ENCODE data around the gene MYO18B.

MYO18B gene

DNA sequence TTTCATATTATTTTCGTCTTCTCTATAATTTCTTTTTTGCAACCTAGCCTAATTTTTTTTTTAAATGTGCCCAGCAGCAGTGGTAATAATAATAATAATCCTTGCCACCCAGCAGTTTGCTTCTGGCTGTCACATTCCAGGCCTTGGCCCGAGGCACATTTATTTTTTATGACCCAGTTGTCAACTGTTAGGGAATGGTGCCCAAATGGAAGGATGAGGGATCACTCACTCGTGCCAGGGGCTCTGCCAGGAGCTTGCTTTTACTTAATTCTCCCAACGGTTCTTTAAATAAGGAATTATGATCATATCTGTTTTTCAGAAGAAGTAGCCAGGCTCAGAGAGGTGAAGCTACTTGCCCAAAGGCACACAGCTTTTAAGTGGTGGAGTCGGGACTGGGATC is 49.6 kb downstream of the MYO18B start:
- TF ChIP-seq EGR1 (IDR thresholded peaks at IDR 0.05): no peak
- no peak for TF ChIP-seq CEBPB (IDR thresholded peaks at IDR 0.05)
- TF ChIP-seq ZBTB7A (IDR thresholded peaks at IDR 0.05; ENCODE audit: low read depth): no peak
- no peak for TF ChIP-seq TCF12 (IDR thresholded peaks at IDR 0.05; ENCODE audit: low read depth)
- TF ChIP-seq RAD21 (IDR thresholded peaks at IDR 0.05; ENCODE audit: low read depth): no peak
- TF ChIP-seq, protein P1, sequence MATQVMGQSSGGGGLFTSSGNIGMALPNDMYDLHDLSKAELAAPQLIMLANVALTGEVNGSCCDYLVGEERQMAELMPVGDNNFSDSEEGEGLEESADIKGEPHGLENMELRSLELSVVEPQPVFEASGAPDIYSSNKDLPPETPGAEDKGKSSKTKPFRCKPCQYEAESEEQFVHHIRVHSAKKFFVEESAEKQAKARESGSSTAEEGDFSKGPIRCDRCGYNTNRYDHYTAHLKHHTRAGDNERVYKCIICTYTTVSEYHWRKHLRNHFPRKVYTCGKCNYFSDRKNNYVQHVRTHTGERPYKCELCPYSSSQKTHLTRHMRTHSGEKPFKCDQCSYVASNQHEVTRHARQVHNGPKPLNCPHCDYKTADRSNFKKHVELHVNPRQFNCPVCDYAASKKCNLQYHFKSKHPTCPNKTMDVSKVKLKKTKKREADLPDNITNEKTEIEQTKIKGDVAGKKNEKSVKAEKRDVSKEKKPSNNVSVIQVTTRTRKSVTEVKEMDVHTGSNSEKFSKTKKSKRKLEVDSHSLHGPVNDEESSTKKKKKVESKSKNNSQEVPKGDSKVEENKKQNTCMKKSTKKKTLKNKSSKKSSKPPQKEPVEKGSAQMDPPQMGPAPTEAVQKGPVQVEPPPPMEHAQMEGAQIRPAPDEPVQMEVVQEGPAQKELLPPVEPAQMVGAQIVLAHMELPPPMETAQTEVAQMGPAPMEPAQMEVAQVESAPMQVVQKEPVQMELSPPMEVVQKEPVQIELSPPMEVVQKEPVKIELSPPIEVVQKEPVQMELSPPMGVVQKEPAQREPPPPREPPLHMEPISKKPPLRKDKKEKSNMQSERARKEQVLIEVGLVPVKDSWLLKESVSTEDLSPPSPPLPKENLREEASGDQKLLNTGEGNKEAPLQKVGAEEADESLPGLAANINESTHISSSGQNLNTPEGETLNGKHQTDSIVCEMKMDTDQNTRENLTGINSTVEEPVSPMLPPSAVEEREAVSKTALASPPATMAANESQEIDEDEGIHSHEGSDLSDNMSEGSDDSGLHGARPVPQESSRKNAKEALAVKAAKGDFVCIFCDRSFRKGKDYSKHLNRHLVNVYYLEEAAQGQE (IDR thresholded peaks at IDR 0.05; ENCODE audit: low read depth): no peak
- TF ChIP-seq, protein P2, sequence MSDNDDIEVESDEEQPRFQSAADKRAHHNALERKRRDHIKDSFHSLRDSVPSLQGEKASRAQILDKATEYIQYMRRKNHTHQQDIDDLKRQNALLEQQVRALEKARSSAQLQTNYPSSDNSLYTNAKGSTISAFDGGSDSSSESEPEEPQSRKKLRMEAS (IDR thresholded peaks at IDR 0.05): no peak
- TF ChIP-seq FOXM1 (IDR thresholded peaks at IDR 0.05; ENCODE audit: borderline replicate concordance, low read depth): no peak
- no peak for TF ChIP-seq NFIC (IDR thresholded peaks at IDR 0.05)
- no peak for TF ChIP-seq EP300 (IDR thresholded peaks at IDR 0.05; ENCODE audit: borderline replicate concordance)

GRCh38 chr22:25795478-25795877 is 53.5 kb downstream of the MYO18B start:
- TF ChIP-seq ZBTB7A (IDR thresholded peaks at IDR 0.05; ENCODE audit: low read depth): no peak
- no peak for TF ChIP-seq EP300 (IDR thresholded peaks at IDR 0.05; ENCODE audit: borderline replicate concordance)
- TF ChIP-seq TCF12 (IDR thresholded peaks at IDR 0.05; ENCODE audit: low read depth): no peak
- no peak for TF ChIP-seq YY1 (IDR thresholded peaks at IDR 0.05; ENCODE audit: low read depth)
- no peak for TF ChIP-seq USF1 (IDR thresholded peaks at IDR 0.05)
- TF ChIP-seq EGR1 (IDR thresholded peaks at IDR 0.05): no peak
- no peak for TF ChIP-seq TEAD4 (IDR thresholded peaks at IDR 0.05)
- no peak for TF ChIP-seq FOXM1 (IDR thresholded peaks at IDR 0.05; ENCODE audit: borderline replicate concordance, low read depth)
- TF ChIP-seq RAD21 (IDR thresholded peaks at IDR 0.05; ENCODE audit: low read depth): no peak
- no peak for TF ChIP-seq CEBPB (IDR thresholded peaks at IDR 0.05)
- no peak for TF ChIP-seq TAF1 (IDR thresholded peaks at IDR 0.05; ENCODE audit: low read depth)
- TF ChIP-seq CREB1 (IDR thresholded peaks at IDR 0.05; ENCODE audit: low read depth): no peak

DNA sequence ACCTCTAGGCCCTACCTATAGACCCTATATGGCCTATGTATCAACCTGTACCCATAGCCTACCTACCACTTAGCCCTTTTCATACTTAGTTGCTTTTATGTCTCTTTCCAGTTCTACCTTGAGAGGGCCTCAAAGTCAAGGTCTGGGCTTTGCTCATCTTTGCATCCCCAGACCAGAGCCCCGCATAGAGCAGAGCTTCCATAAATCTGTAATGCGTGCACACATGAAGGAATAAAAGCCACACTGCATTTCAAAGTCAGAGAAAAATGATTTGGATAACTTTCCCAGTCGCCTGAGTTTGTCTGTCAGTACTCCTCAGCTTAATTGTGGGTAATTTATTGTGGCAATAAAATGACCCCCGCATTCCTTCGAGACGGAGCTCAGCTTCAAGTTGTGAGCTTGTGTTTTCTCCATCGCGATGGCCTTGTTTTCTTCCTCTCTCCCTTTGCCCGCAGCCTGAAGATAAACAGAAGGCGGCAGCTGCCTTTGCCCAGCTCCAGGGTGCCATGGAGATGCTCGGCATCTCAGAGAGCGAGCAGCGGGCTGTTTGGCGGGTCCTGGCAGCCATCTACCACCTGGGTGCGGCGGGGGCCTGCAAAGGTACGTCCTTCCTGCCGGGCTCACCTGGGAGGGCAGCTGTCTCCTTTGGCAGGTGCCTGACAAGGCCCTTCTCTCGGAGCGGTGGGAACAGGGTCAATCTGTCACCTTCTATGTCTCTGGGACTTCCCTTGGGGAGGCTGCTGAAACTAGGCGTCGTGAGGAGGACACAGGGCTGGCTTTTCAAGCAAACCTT is 55.7 kb downstream of the MYO18B start:
- TF ChIP-seq EGR1 (IDR thresholded peaks at IDR 0.05): no peak
- TF ChIP-seq, protein P1 (IDR thresholded peaks at IDR 0.05; ENCODE audit: low read depth): no peak
- no peak for TF ChIP-seq NFIC (IDR thresholded peaks at IDR 0.05)
- TF ChIP-seq FOXM1 (IDR thresholded peaks at IDR 0.05; ENCODE audit: borderline replicate concordance, low read depth): no peak
- TF ChIP-seq CEBPB (IDR thresholded peaks at IDR 0.05): no peak
- TF ChIP-seq ZBTB7A (IDR thresholded peaks at IDR 0.05; ENCODE audit: low read depth): no peak

GRCh38 chr22:25800766-25801165 is 58.8 kb downstream of the MYO18B start:
- TF ChIP-seq FOXM1 (IDR thresholded peaks at IDR 0.05; ENCODE audit: borderline replicate concordance, low read depth) (no peak), EP300 (IDR thresholded peaks at IDR 0.05; ENCODE audit: borderline replicate concordance) (no peak), TAF1 (IDR thresholded peaks at IDR 0.05; ENCODE audit: low read depth) (no peak), EGR1 (IDR thresholded peaks at IDR 0.05) (no peak), NFIC (IDR thresholded peaks at IDR 0.05) (no peak), TCF12 (IDR thresholded peaks at IDR 0.05; ENCODE audit: low read depth) (no peak)
- TF ChIP-seq, protein P2 (IDR thresholded peaks at IDR 0.05): no peak
- TF ChIP-seq, protein P1 (IDR thresholded peaks at IDR 0.05; ENCODE audit: low read depth): no peak

- no peak for TF ChIP-seq ZBTB7A (IDR thresholded peaks at IDR 0.05; ENCODE audit: low read depth)
- no peak for TF ChIP-seq TAF1 (IDR thresholded peaks at IDR 0.05; ENCODE audit: low read depth)
- TF ChIP-seq EP300 (IDR thresholded peaks at IDR 0.05; ENCODE audit: borderline replicate concordance): no peak
- no peak for TF ChIP-seq FOXM1 (IDR thresholded peaks at IDR 0.05; ENCODE audit: borderline replicate concordance, low read depth)
- no peak for TF ChIP-seq RAD21 (IDR thresholded peaks at IDR 0.05; ENCODE audit: low read depth)
- TF ChIP-seq CREB1 (IDR thresholded peaks at IDR 0.05; ENCODE audit: low read depth): no peak
These were observed 60.0 kb downstream of the MYO18B start for GRCh38 chr22:25802018-25802417.
